ENCODE results near the gene LRIT2. TPM values are rescaled to one million over a fixed set of nuclear protein-coding genes. Genes with fewer than 3 reads are reported as not detected.

The LRIT2 gene
- total RNA-seq, 1 experiment from 2014 or later: not detected

DNA sequence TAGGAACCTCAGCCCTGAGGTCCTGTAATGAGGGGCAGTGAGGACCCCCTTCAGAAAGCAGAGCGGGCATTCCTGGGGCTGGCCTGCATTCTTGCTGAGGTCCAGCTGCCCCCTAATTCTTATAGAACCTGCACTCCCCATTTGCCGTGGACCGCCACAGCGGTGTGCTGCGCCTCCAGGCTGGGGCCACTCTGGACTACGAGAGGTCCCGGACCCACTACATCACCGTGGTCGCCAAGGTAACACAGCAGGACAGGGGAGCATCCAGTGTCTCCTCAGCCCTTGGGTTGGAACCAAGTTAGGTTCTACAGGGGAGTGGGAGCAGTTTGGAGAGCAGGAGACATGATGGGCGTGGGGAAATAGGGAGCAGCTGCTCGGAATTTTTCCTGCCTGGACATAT, 23.7 kb downstream of the LRIT2 start:
- ChIA-PET POLR2A (interaction anchor here (0.6 kb wide), 1 partner anchor 175 kb away, joined by 4 read pairs; no protein-coding TSS in a partner anchor), CTCF (interaction anchor here (0.6 to 9.2 kb wide), 10 partner anchors 7 to 142 kb away, joined by 3 to 75 read pairs (median 6); partner anchors contain the start of genes CDHR1 and GHITM)
- TF ChIP-seq CREB1 (CRISPR knock-in tag; IDR thresholded peaks at IDR 0.05) (no peak), ZNF671 (CRISPR knock-in tag; IDR thresholded peaks at IDR 0.05) (no peak), TCF7 (CRISPR knock-in tag; IDR thresholded peaks at IDR 0.05; ENCODE audit: low read depth) (no peak), KAT7 (CRISPR knock-in tag; IDR thresholded peaks at IDR 0.05; ENCODE audit: borderline replicate concordance) (no peak), ETV6 (CRISPR knock-in tag; IDR thresholded peaks at IDR 0.05) (no peak), MYBL2 (CRISPR knock-in tag; IDR thresholded peaks at IDR 0.05) (no peak)
- TF ChIP-seq, protein P1, sequence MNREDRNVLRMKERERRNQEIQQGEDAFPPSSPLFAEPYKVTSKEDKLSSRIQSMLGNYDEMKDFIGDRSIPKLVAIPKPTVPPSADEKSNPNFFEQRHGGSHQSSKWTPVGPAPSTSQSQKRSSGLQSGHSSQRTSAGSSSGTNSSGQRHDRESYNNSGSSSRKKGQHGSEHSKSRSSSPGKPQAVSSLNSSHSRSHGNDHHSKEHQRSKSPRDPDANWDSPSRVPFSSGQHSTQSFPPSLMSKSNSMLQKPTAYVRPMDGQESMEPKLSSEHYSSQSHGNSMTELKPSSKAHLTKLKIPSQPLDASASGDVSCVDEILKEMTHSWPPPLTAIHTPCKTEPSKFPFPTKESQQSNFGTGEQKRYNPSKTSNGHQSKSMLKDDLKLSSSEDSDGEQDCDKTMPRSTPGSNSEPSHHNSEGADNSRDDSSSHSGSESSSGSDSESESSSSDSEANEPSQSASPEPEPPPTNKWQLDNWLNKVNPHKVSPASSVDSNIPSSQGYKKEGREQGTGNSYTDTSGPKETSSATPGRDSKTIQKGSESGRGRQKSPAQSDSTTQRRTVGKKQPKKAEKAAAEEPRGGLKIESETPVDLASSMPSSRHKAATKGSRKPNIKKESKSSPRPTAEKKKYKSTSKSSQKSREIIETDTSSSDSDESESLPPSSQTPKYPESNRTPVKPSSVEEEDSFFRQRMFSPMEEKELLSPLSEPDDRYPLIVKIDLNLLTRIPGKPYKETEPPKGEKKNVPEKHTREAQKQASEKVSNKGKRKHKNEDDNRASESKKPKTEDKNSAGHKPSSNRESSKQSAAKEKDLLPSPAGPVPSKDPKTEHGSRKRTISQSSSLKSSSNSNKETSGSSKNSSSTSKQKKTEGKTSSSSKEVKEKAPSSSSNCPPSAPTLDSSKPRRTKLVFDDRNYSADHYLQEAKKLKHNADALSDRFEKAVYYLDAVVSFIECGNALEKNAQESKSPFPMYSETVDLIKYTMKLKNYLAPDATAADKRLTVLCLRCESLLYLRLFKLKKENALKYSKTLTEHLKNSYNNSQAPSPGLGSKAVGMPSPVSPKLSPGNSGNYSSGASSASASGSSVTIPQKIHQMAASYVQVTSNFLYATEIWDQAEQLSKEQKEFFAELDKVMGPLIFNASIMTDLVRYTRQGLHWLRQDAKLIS (CRISPR knock-in tag; IDR thresholded peaks at IDR 0.05; ENCODE audit: borderline replicate concordance): no peak
- TF ChIP-seq, protein P2, sequence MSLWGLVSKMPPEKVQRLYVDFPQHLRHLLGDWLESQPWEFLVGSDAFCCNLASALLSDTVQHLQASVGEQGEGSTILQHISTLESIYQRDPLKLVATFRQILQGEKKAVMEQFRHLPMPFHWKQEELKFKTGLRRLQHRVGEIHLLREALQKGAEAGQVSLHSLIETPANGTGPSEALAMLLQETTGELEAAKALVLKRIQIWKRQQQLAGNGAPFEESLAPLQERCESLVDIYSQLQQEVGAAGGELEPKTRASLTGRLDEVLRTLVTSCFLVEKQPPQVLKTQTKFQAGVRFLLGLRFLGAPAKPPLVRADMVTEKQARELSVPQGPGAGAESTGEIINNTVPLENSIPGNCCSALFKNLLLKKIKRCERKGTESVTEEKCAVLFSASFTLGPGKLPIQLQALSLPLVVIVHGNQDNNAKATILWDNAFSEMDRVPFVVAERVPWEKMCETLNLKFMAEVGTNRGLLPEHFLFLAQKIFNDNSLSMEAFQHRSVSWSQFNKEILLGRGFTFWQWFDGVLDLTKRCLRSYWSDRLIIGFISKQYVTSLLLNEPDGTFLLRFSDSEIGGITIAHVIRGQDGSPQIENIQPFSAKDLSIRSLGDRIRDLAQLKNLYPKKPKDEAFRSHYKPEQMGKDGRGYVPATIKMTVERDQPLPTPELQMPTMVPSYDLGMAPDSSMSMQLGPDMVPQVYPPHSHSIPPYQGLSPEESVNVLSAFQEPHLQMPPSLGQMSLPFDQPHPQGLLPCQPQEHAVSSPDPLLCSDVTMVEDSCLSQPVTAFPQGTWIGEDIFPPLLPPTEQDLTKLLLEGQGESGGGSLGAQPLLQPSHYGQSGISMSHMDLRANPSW (CRISPR knock-in tag; conservative IDR thresholded peaks at IDR 0.05; ENCODE audit: low read depth): no peak
- TF ChIP-seq, protein P3, sequence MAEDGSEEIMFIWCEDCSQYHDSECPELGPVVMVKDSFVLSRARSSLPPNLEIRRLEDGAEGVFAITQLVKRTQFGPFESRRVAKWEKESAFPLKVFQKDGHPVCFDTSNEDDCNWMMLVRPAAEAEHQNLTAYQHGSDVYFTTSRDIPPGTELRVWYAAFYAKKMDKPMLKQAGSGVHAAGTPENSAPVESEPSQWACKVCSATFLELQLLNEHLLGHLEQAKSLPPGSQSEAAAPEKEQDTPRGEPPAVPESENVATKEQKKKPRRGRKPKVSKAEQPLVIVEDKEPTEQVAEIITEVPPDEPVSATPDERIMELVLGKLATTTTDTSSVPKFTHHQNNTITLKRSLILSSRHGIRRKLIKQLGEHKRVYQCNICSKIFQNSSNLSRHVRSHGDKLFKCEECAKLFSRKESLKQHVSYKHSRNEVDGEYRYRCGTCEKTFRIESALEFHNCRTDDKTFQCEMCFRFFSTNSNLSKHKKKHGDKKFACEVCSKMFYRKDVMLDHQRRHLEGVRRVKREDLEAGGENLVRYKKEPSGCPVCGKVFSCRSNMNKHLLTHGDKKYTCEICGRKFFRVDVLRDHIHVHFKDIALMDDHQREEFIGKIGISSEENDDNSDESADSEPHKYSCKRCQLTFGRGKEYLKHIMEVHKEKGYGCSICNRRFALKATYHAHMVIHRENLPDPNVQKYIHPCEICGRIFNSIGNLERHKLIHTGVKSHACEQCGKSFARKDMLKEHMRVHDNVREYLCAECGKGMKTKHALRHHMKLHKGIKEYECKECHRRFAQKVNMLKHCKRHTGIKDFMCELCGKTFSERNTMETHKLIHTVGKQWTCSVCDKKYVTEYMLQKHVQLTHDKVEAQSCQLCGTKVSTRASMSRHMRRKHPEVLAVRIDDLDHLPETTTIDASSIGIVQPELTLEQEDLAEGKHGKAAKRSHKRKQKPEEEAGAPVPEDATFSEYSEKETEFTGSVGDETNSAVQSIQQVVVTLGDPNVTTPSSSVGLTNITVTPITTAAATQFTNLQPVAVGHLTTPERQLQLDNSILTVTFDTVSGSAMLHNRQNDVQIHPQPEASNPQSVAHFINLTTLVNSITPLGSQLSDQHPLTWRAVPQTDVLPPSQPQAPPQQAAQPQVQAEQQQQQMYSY (CRISPR knock-in tag; IDR thresholded peaks at IDR 0.05): no peak
- TF ChIP-seq, protein P4, sequence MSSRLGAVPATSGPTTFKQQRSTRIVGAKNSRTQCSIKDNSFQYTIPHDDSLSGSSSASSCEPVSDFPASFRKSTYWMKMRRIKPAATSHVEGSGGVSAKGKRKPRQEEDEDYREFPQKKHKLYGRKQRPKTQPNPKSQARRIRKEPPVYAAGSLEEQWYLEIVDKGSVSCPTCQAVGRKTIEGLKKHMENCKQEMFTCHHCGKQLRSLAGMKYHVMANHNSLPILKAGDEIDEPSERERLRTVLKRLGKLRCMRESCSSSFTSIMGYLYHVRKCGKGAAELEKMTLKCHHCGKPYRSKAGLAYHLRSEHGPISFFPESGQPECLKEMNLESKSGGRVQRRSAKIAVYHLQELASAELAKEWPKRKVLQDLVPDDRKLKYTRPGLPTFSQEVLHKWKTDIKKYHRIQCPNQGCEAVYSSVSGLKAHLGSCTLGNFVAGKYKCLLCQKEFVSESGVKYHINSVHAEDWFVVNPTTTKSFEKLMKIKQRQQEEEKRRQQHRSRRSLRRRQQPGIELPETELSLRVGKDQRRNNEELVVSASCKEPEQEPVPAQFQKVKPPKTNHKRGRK (CRISPR knock-in tag; IDR thresholded peaks at IDR 0.05; ENCODE audit: borderline replicate concordance): no peak
- TF ChIP-seq, protein P5, sequence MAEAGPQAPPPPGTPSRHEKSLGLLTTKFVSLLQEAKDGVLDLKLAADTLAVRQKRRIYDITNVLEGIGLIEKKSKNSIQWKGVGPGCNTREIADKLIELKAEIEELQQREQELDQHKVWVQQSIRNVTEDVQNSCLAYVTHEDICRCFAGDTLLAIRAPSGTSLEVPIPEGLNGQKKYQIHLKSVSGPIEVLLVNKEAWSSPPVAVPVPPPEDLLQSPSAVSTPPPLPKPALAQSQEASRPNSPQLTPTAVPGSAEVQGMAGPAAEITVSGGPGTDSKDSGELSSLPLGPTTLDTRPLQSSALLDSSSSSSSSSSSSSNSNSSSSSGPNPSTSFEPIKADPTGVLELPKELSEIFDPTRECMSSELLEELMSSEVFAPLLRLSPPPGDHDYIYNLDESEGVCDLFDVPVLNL (CRISPR knock-in tag; IDR thresholded peaks at IDR 0.05; ENCODE audit: borderline replicate concordance, low read depth): no peak
- Mint-ChIP-seq H3K4me3 (no peak overlapping the region), H3K4me1 (no peaks in the 10 kb centered on the region), H3K27ac (no peak overlapping the region), H3K36me3 (no peaks in the 10 kb centered on the region), H3K9me3 (no peaks in the 10 kb centered on the region), H3K27me3 (ENCODE audit: low read depth) (peaks cover 10% of the 10 kb centered on the region)
- DNase-seq (ENCODE audit: low spot score): no peak
- no peak for ATAC-seq
